PC-3 (cell line): ENCODE results near the gene ZSCAN30. TPM values are rescaled to one million over a fixed set of nuclear protein-coding genes. Genes with fewer than 3 reads are reported as not detected.
"Not testable (repeated sequence)": the region's sequence is repeated elsewhere in the genome, so short reads cannot be mapped to it uniquely, and the experiment has no call there.

Experiments
- ATAC-seq: fragments of 200-7000 bp; cut with Tn5 transposase; 2 replicates; pipeline ENCODE4 v1.9.1; 2020; ENCODE audit warnings: mild to moderate bottlenecking, moderate library complexity
- BruUV-seq: library from RNA; stranded (reverse); fragments of 400-500 nt; replicated peaks from 2 replicates; lab custom pipeline; 2021; lab: Mats Ljungman, UMichigan
- CTCF ChIA-PET: fragments of 300-600 bp; sonication (Branson Sonifier 250); formaldehyde crosslinking; loops from one replicate; lab custom pipeline; 2022; ENCODE audit warnings: antibody characterized with exemption; lab: Charles Lee
- POLR2A ChIA-PET: fragments of 300-600 bp; sonication (Branson Sonifier 250); formaldehyde crosslinking; loops from one replicate; lab custom pipeline; 2022; ENCODE audit warnings: antibody characterized with exemption; ENCODE audit not compliant: unreplicated experiment; lab: Charles Lee
- DNase-seq: peaks from one replicate; pipeline ENCODE4 v3.0.0-alpha.2; 2015
- H2AFZ ChIP-seq: fragments of 300-600 bp; sonication (generic); 2 replicates; pipeline ENCODE4 v1.6.0; 2016; ENCODE audit warnings: antibody characterized with exemption, low read length
- H3F3A ChIP-seq: fragments of 300-600 bp; sonication (generic); one replicate; pipeline ENCODE4 v1.6.0; 2017; ENCODE audit warnings: antibody characterized with exemption, low read length, control low read depth, mild to moderate bottlenecking; ENCODE audit not compliant: unreplicated experiment
- H3K27ac ChIP-seq: fragments of 300-600 bp; sonication (generic); 2 replicates; pipeline ENCODE4 v1.5.1; 2016; ENCODE audit warnings: mild to moderate bottlenecking, low read length
- H3K27me3 ChIP-seq: fragments of 300-600 bp; sonication (generic); 2 replicates; pipeline ENCODE4 v1.6.1; 2016; ENCODE audit warnings: low read length, mixed read lengths
- H3K36me3 ChIP-seq: fragments of 300-600 bp; sonication (generic); 2 replicates; pipeline ENCODE4 v1.6.1; 2016; ENCODE audit warnings: low read depth, mixed run types, low read length, mixed read lengths
- H3K4me1 ChIP-seq: fragments of 300-600 bp; sonication (generic); 2 replicates; pipeline ENCODE4 v1.5.1; 2016; ENCODE audit warnings: low read length; ENCODE audit not compliant: insufficient read depth
- H3K4me2 ChIP-seq: fragments of 300-600 bp; sonication (generic); 2 replicates; pipeline ENCODE4 v1.6.0; 2016; ENCODE audit warnings: low read length
- H3K4me3 ChIP-seq: fragments of 300-600 bp; sonication (generic); 2 replicates; pipeline ENCODE4 v1.5.1; 2016; ENCODE audit warnings: mild to moderate bottlenecking, low read length, mixed read lengths
- H3K79me2 ChIP-seq: fragments of 300-600 bp; sonication (generic); 2 replicates; pipeline ENCODE4 v1.6.1; 2017; ENCODE audit warnings: low read length, mixed read lengths
- H3K9ac ChIP-seq: fragments of 300-600 bp; sonication (generic); 2 replicates; pipeline ENCODE4 v1.6.0; 2016; ENCODE audit warnings: mild to moderate bottlenecking, low read length
- H3K9me2 ChIP-seq: fragments of 300-600 bp; sonication (generic); replicated peaks from 2 replicates; pipeline ENCODE4 v1.6.1; 2016; ENCODE audit warnings: mixed run types, low read length, mixed read lengths
- H3K9me3 ChIP-seq: fragments of 300-600 bp; sonication (generic); 2 replicates; pipeline ENCODE4 v1.6.1; 2016; ENCODE audit warnings: low read length, mixed read lengths
- H4K20me1 ChIP-seq: fragments of 300-600 bp; sonication (generic); 2 replicates; pipeline ENCODE4 v1.6.1; 2016; ENCODE audit warnings: low read length, mixed read lengths
- EZH2 ChIP-seq: fragments of 300-600 bp; sonication (generic); IDR thresholded peaks from one replicate; pipeline ENCODE4 v1.6.1; 2017; ENCODE audit warnings: antibody characterized with exemption, mild to moderate bottlenecking, low read length; ENCODE audit not compliant: unreplicated experiment
- EZH2phosphoT487 ChIP-seq: fragments of 300-600 bp; sonication (generic); IDR thresholded peaks from 2 replicates; pipeline ENCODE4 v1.6.1; 2018; ENCODE audit warnings: mild to moderate bottlenecking, antibody characterized with exemption, low read length, borderline replicate concordance
- intact Hi-C: fragments of 100-400 bp; cut with micrococcal nuclease; formaldehyde crosslinking; loops from 2 replicates; pipeline ENCODE4 v1.9.0; 2023
- total RNA-seq: library from RNA; depleted of rRNA; stranded (reverse); fragments of >200 nt; gene quantifications from 2 replicates; pipeline ENCODE4 v1.2.3, GENCODE V29; 2014
- TF ChIP-seq, protein P1 (sequence below): fragments of 300-600 bp; sonication (generic); conservative IDR thresholded peaks from 2 replicates; pipeline ENCODE4 v1.5.1; 2017; ENCODE audit warnings: antibody characterized with exemption, low read depth, mild to moderate bottlenecking, low read length

Gene ZSCAN30
- total RNA-seq, 1 experiment from 2014 or later = 2.8 TPM

DNA sequence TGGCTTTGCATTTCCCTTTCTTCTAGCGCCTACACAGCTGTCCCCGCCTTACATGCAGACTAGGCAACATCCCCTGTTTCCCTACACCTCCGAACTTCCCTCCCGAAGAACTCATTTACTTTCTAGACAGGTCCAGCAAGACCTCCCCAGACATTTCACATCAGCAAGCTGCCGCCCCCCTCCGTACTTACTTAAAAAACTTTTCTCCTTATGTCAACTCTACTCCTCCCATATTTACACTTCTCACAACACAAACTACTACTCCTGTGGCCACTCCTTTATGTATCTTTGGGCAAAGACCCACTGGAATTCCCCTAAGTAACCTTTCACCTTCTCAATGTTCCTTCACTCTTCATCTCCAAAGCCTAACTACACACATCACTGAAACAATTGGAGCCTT, 69.6 kb downstream of the ZSCAN30 start:
- ATAC-seq (no peak), DNase-seq (no peak)
- BruUV-seq = no TSS peak
- Histone ChIP-seq H3K9ac (no peak overlapping the region), H3K27me3 (no peaks in the 10 kb centered on the region), H2AFZ (no peak overlapping the region), H3K4me1 (no peaks in the 10 kb centered on the region), H3F3A (no peaks in the 10 kb centered on the region), H3K9me2 (no peaks in the 10 kb centered on the region), H3K27ac (no peak overlapping the region), H3K4me3 (no peak overlapping the region), H3K36me3 (no peaks in the 10 kb centered on the region), H3K4me2 (no peak overlapping the region), H3K79me2 (no peaks in the 10 kb centered on the region), H4K20me1 (no peaks in the 10 kb centered on the region), H3K9me3 (no peaks in the 10 kb centered on the region)
- ChIA-PET CTCF (no interaction called here), POLR2A (no interaction called here)
- intact Hi-C loops = no loop called here
- TF ChIP-seq, protein P1, sequence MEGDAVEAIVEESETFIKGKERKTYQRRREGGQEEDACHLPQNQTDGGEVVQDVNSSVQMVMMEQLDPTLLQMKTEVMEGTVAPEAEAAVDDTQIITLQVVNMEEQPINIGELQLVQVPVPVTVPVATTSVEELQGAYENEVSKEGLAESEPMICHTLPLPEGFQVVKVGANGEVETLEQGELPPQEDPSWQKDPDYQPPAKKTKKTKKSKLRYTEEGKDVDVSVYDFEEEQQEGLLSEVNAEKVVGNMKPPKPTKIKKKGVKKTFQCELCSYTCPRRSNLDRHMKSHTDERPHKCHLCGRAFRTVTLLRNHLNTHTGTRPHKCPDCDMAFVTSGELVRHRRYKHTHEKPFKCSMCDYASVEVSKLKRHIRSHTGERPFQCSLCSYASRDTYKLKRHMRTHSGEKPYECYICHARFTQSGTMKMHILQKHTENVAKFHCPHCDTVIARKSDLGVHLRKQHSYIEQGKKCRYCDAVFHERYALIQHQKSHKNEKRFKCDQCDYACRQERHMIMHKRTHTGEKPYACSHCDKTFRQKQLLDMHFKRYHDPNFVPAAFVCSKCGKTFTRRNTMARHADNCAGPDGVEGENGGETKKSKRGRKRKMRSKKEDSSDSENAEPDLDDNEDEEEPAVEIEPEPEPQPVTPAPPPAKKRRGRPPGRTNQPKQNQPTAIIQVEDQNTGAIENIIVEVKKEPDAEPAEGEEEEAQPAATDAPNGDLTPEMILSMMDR = no peak
- no peak for TF ChIP-seq EZH2
- TF ChIP-seq EZH2phosphoT487 = no peak

DNA sequence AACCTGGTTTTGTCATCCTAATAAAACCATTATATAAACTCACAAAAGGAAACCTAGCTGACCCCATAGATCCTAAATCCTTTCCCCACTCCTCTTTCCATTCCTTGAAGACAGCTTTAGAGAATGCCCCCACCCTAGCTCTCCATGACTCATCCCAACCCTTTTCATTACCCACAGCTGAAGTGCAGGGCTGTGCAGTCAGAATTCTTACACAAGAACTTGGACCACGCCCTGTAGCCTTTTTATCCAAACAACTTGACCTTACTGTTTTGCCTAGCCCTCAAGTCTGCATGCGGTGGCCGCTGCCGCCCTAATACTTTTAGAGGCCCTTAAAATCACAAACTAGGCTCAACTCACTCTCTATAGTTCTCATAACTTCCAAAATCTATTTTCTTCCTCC, 70.7 kb downstream of the ZSCAN30 start:
- H4K20me1 ChIP-seq, BruUV-seq, H3K36me3 ChIP-seq, POLR2A ChIA-PET, H3K4me3 ChIP-seq, H3K27ac ChIP-seq, intact Hi-C loops, H3K9me3 ChIP-seq, H3F3A ChIP-seq, H3K79me2 ChIP-seq, H2AFZ ChIP-seq, H3K9me2 ChIP-seq, H3K4me2 ChIP-seq, CTCF ChIA-PET, H3K27me3 ChIP-seq, ATAC-seq, H3K4me1 ChIP-seq, H3K9ac ChIP-seq: not testable (repeated sequence)
- peak; percentile 1 for DNase-seq

DNA sequence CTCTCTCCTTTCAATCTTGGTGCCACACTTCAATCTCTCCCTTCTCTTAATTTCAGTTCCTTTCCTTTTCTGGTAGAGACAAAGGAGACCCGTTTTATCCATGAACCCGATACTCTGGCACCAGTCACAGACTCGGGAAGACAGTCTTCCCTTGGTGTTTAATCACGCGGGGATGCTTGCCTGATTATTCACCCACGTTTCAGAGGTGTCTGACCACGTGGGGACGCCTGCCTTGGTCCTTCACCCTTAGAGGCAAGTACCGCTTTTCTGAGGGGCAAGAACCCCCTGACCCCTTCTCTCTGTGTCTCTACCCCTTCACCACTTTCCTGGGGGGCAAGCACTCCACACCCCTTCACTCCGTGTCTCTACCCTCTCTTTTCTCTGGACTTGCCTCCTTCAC, 73.4 kb downstream of the ZSCAN30 start:
- POLR2A ChIA-PET, H3K4me3 ChIP-seq, H3K36me3 ChIP-seq, H3K79me2 ChIP-seq, DNase-seq, H3K4me2 ChIP-seq, ATAC-seq, intact Hi-C loops, H2AFZ ChIP-seq, H3K9ac ChIP-seq, H3K27ac ChIP-seq, H3K9me2 ChIP-seq, H3K9me3 ChIP-seq, H4K20me1 ChIP-seq, H3K4me1 ChIP-seq, H3F3A ChIP-seq, CTCF ChIA-PET, H3K27me3 ChIP-seq, BruUV-seq: not testable (repeated sequence)

DNA sequence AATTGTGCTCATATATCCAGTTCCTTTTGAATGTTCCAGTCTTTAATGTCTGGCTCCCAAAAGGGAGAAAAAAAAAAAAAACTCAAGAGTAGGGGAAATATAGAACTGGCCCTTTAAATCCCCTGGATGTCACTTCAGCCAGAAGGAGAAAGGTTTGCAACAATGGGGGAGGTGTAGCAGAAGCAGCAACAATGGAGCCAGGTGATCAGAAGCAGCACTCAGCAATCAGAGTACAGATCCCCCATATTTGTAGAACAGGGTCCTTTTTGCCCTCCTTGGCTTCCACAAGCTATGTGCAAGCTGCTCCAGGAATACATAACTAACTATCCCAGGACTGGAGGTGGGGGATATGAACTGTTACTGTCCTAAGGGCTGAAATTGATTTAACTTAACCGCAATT, 75.0 kb downstream of the ZSCAN30 start:
- TF ChIP-seq, protein P1 = no peak
- TF ChIP-seq EZH2 (no peak), EZH2phosphoT487 (no peak)
- no peaks in the 10 kb centered on the region for H3F3A ChIP-seq
- no peaks in the 10 kb centered on the region for H3K79me2 ChIP-seq
- H3K36me3 ChIP-seq = no peaks in the 10 kb centered on the region
- H3K27me3 ChIP-seq = no peaks in the 10 kb centered on the region
- H3K4me1 ChIP-seq = no peaks in the 10 kb centered on the region
- H3K9me3 ChIP-seq = no peaks in the 10 kb centered on the region
- no peak for ATAC-seq
- H3K9ac ChIP-seq = no peak overlapping the region
- ChIA-PET POLR2A (no interaction called here), CTCF (no interaction called here)
- no peak overlapping the region for H2AFZ ChIP-seq
- no peak overlapping the region for H3K27ac ChIP-seq
- DNase-seq = no peak
- no peaks in the 10 kb centered on the region for H3K9me2 ChIP-seq
- H3K4me3 ChIP-seq = no peak overlapping the region
- no peaks in the 10 kb centered on the region for H4K20me1 ChIP-seq
- BruUV-seq = no TSS peak
- H3K4me2 ChIP-seq = no peak overlapping the region
- intact Hi-C loops = no loop called here

DNA sequence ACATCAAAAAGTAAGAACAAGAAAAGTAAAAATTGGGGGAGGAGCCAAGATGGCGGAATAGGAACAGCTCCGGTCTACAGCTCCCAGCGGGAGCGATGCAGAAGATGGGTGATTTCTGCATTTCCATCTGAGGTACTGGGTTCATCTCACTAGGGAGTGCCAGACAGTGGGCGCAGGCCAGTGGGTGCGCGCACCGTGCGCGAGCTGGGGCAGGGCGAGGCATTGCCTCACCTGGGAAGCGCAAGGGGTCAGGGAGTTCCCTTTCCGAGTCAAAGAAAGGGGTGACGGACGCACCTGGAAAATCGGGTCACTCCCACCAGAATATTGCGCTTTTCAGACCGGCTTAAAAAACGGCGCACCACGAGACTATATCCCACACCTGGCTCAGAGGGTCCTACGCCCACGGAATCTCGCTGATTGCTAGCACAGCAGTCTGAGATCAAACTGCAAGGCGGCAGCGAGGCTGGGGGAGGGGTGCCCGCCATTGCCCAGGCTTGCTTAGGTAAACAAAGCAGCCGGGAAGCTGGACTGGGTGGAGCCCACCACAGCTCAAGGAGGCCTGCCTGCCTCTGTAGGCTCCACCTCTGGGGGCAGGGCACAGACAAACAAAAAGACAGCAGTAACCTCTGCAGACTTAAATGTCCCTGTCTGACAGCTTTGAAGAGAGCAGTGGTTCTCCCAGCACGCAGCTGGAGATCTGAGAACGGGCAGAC, 84.1 kb downstream of the ZSCAN30 start:
- H3K36me3 ChIP-seq, ATAC-seq, H3K27ac ChIP-seq, H3K9me2 ChIP-seq, POLR2A ChIA-PET, H4K20me1 ChIP-seq, DNase-seq, H3K27me3 ChIP-seq, H3K79me2 ChIP-seq, H3F3A ChIP-seq, CTCF ChIA-PET, H3K9me3 ChIP-seq, H3K4me1 ChIP-seq, H3K4me2 ChIP-seq, BruUV-seq, H3K9ac ChIP-seq, intact Hi-C loops, H2AFZ ChIP-seq, H3K4me3 ChIP-seq: not testable (repeated sequence)
